HG03457 (cell line): ENCODE measurements around the gene FXYD6.

Experiments
- ATAC-seq: cut with Tn5 transposase; IDR thresholded peaks from one replicate; pipeline ENCODE4 v1.9.1; 2021; ENCODE audit warnings: moderate number of reproducible peaks; ENCODE audit not compliant: unreplicated experiment

Gene FXYD6

DNA sequence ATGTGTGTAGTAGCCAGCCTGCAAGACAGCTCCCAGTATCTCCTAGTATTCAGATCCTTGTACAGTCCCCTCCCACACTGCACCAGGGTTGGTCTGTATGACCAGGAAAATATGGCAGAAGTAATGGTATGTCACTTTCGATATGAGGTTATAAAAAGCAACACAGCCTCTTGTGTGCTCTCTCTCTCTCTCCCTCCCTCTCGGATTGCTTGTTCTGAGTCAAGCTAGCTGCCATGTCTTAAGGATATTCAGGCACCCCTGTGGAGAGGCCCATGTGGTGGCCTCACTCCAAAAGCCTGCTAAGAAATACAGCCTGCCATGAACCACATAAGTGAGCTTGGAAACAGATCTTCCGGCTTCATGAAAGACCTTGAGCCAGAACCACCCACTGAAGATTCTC, 25.4 kb downstream of the FXYD6 start:
- ATAC-seq, result no peak

DNA sequence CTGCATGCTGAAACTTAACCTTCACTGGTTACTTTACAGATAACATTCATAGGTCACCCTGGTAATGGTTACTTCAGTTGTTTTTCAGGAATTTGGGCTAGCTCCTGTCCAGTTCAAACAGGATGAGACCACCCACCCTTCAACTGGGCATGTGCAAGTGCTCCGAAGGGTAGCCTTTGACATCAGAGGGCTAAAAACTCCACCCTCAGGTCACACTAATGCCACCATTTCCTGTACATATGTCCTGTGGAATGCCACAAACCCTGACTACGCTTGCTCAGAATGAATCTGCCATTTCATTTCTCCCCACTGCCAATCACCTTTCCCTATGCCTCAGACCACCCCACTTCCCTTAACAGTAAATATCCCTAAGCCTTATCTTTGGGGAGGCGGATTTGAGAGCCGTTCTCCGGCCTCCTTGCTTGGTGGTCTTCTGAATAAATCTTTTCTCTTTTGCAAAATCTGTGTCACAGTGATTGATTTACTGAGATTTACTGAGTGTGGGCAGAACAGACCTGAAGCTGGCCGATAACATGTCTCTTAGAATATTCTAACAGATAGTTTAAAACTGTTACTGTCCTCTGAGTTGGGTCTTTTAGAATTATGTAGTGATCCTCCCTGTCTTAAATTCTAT, 26.6 kb downstream of the FXYD6 start:
- no peak for ATAC-seq

- ATAC-seq, result no peak
These were observed 32.6 kb downstream of the FXYD6 start for GRCh38 chr11:117843666-117844484.

- ATAC-seq, result no peak
These were observed 34.1 kb downstream of the FXYD6 start for GRCh38 chr11:117842131-117842941.

DNA sequence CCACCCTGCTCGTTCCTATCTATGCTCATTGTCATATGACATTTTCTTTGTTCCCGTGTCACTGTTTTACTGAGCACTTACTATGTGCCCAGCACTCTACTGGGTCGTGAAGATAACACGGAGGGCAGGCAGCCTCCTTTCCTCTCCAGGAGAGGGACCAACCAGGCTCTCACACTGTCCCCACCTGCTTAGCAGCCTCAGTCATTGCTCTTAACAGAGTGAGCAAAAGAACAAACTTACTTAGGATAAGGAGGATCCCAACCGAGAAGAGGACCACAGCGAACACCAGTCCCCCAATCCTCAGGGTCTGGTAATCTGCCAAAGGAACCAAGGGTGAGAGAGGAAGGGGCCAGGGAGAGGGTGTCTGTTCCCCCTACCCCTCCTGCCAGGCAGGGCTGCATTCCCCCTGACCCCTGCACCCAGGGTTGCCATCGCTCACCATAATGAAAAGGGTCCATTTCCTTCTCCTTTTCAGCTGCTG, 34.9 kb downstream of the FXYD6 start:
- ATAC-seq, result no peak

DNA sequence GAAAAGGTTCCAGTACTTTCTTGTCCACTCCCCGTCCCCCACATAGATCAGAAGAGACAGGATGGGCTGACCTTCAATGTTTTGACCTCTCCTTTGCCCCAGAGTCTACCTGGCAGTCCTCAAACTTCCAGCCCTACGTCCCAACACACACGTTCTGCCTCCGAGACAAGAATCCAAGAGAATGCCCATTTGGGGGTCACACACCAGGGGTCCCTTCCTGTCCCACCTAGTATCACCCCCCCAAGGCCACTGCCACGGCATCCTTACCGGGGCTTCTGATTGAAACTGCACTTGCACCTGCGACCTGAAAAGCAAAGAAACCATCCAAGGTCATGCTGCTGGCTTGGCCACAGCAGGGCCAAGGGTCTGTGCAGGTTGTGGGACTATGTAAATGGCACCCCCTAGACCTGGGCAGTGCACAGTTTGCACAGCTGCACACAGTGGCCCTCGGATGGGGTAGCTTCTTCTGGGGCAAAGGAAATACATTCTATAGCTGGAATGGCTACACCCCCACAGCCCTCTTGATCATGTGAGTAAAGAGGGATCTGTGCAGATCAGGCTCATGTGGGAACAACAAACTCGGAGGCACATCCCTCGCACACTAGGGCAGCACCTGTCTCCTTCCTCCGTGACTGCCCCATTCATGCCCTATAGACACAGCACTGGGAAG, 35.4 kb downstream of the FXYD6 start:
- no peak for ATAC-seq

GRCh38 chr11:117839936-117840813, 36.3 kb downstream of the FXYD6 start:
- ATAC-seq, result no peak

DNA sequence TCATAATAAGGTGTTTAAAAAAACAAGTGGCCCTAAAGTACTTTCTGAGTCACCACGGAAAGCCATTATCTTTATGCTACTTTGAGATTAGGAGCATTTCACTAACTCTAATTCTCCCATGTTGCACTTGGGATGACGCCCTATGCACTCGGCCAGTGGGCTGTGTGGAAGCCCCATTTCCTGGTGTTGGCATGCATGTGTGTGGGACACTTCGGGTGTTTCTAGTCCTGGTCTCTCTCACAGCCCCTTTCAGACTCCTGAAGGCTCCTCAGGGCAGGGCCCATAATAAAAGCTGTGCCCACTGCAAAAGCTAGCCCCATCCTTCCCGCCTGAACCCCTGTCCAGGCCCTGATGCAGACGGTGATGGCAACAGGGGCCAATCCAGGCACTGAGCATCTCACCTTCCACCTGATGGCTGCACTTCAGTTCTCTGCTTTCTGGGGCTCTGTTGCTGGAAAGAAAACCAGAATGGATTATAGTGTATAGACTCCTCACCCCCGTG, 37.0 kb downstream of the FXYD6 start:
- no peak for ATAC-seq

DNA sequence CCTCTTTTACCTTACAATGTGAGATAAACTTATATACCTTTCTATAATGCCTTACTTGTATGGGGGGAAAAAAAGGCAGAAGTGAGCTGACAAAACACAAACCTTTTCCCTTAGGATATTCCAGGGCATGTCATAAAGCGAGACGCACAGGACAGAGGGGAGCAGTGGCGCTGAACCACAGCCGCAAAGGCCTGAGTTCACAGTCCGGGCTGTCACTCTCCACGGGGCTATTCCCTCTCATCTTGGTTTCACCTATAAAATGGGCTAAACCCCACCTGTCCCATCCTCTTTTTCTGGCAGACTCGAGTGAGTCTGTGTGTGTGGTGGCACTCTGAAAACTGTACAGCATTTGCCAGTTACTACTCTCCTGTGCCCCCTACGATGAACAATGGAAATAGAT, 37.6 kb downstream of the FXYD6 start:
- ATAC-seq, result no peak

GRCh38 chr11:117837791-117838190, 38.7 kb downstream of the FXYD6 start:
- ATAC-seq, result no peak

GRCh38 chr11:117837070-117837776, 39.2 kb downstream of the FXYD6 start:
- ATAC-seq, result no peak

DNA sequence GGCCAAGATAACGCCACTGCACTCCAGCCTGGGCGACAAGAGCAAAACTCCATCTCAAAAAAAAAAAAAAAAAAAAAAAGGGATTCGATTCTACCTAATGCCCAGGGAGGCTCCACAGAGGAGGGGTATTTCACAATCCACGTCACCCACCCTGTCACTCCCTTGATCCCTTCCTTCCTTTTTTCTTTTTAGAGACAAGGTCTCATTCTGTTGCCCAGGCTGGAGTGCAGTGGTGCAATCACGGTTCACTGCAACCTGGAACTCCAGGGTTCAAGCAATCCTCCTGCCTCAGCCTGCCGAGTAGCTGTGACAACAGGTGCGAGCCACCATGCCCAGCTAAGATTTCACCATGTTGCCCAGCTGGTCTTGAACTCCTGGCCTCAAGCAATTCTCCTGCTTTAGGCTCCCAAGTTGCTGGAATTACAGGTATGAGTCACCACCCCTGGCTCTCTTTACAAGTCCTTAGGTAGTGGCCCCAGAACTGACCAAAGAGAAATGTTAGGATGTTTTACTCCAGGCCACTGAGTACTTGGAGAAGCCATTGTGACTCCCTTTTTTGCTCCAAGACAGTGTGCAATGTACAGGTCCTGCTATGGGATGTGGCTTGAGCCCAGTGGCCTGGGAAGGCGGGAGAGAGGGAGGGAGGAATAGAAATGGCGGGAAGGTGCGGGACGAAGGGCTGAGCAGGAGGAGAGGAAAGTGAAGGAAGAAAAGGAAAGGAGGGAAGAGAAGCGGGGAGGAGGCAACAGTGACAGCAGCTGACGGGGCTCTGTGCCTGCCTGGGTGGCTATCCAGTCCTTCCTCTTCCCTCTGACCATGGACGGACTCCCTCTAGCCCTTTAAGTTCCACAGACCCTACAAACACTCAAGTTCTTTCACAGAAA, 40.1 kb downstream of the FXYD6 start:
- ATAC-seq, result no peak

GRCh38 chr11:117835576-117835975, 40.9 kb downstream of the FXYD6 start:
- no peak for ATAC-seq

GRCh38 chr11:117834838-117835443, 41.5 kb downstream of the FXYD6 start:
- ATAC-seq, result no peak

DNA sequence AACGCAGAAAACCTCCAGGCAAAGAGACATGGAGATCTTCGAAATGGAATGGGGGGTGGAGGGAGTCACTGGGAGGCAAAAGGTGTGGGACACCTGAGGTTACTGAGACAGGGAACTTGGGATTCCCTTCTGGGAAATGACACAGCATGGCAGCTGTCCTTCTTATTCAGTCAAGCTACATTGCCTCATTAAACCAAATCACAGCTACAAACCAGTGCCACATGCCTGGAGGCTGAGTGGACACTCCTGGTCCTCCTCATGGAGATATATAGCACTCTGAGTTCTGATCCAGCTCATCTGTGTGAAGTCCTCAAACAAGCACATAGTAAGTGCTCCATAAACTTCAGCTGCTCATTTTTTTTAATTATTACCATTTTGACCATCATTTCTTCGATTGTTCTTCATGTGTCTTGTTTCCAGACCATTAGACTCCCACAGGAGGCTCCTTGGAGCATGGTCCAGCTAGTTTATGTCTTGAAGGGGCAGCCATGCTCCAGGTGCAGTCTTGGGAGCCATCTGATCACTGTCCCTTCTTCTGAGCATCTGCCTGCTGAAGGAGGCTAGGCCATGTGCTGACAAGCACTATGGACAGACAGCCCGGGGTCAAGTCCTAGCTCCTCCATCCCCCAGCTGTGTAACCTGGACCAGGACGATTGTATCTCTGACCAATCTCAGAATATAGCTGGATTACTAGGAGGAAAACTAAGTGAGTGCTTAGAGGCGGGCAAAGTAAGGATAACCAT, 42.2 kb downstream of the FXYD6 start:
- no peak for ATAC-seq

DNA sequence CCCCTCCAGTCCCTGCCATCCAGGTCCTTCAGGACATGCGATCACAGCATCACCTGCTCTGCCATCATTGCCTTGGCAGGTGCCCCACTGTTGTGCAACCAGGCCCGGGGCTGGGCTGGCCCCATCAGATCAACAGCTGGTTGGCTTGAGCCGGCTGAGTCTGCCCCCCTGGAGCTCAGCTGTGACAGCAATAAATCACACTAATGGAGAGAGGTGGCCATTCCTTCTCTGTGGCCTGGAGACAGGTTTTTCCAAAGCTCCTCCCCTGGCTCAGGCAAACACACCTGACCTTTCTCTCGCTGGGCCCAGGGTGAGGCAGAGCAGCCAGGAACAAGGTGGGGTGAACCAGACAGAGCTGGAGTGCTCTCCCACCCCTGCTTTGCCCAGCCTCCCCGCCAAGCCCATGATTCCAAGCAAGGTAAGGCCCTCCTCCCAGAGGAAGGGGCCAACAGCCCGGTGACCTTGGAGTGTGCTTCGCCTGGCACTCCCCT, 43.0 kb downstream of the FXYD6 start:
- ATAC-seq, result no peak

DNA sequence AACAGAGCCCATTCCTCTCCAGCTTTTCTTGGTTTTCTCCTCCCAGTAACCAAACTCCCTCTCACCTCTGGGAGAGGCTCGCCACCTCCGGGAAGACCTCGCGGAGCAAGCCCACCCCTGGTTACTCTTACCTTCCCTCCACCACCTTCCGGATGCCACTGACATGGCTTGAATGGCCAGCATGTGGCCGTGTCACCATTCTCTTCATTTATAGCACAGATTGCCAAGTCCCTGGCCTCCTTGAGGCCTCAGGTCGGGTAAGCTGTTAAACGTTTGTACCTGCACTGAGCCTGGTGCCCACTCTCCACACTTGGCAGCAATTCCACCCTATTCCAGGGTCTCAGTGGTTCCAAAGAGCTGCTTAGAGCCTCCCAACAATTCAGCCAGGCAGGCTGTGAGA, 43.9 kb downstream of the FXYD6 start:
- ATAC-seq, result no peak
